Measurements from ENCODE around the gene GUCY2D.
"Not testable (repeated sequence)": the region's sequence is repeated elsewhere in the genome, so short reads cannot be mapped to it uniquely, and the experiment has no call there.

Gene GUCY2D

DNA sequence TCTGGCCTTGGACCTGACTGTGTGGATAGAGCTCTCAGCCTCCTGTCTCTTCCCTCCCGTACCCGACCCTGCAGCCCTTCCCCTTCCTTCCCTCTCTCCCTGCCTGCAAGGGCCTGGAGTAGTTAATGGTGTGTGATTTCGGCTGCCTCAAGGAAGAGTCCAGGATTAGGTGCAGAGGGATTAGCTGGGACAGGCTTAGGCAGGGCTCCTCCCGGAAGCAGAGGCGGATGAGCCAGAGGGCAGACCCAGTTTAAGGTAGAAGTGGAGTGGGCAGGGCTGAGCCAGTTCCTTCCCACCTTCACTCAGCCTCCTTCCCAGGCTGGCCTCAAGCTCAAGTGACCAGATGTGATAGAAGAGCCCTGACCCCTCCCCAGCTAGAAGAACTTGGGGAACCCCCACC, 16.8 kb downstream of the GUCY2D start:
- DNase-seq = no peak

DNA sequence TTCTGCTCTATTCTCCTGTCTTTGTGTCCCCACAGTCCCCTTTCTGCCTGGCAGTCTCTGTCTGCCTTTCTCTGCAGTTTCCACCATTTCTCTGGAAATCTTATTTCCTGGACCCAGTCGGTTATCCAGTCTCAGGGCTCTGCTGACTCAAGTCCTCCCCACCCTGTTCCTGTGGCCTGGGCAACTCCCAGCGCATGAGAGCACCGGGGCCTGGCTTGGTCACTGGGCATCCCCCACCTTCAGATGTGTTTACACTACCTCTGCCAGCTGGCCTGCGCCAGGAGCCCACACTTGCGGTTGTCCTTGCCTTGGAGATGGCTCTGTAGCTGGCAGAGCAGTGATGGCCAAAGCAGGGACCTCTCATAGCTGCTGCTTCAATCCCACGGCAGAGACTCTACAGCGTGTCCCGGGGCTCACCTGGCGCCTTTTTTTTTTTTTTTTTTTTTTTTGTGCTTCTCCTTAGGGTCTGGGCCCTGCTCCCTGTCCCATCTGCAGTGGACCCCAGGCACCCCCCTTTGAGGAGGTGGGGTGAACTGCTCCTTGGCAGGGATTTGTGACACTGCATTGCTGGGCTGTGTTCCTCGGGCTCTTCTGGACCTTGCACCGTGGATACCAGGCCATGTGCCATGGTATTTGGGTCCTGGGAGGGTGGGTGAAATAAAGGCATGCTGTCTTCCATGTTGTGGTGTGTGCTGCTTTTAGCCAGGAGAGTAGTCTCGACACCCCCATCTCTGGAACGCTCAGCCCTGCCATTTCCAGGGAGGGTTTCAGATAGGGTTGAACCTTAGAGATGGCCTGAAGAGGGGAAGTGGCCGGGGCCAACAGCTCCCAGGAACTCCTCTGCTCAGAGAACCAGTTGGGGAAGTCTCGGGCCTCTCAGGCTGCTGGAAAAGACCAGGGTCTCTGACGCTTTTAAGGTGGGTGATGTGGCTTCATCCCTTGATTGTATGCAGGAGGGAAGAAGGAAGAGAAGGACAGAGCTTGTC, 17.5 kb downstream of the GUCY2D start:
- DNase-seq = no peak

DNA sequence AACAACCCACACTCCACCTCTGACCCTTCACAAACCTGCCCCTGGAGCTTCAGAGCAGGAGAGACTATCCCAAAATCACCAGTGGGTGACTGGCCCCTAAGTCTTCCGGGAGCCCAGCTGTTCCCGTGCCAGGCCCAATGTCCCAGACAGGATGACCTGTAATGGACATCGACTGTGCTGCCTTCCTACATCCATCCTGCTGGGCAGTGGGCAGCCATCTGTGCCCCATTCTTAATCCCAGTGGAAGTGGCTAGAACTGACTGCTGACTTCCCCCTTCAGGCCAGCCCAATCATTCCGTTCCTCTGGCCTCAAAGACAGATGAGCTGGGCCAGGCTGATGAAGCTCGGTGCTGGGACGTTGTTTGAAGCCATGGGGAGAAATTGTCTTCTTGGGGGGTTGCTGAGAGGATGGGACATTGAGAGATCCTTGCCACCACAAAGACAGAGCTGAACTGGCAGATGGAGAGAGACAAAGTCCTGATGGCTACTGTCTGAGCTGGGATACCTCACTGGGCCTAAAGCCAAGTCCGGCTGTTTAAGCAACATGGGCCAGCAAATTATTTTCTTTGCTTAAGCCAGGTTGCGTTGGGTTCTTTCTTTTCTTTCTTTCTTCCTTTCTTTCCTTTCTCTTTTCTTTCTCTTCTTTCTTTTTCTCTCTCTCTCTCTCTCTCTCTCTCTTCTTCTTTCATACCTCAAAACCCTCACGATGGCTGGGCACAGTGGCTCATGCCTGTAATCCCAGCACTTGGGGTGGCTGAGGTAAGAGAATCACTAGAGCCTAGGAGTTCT, 18.6 kb downstream of the GUCY2D start:
- DNase-seq = no peak

DNA sequence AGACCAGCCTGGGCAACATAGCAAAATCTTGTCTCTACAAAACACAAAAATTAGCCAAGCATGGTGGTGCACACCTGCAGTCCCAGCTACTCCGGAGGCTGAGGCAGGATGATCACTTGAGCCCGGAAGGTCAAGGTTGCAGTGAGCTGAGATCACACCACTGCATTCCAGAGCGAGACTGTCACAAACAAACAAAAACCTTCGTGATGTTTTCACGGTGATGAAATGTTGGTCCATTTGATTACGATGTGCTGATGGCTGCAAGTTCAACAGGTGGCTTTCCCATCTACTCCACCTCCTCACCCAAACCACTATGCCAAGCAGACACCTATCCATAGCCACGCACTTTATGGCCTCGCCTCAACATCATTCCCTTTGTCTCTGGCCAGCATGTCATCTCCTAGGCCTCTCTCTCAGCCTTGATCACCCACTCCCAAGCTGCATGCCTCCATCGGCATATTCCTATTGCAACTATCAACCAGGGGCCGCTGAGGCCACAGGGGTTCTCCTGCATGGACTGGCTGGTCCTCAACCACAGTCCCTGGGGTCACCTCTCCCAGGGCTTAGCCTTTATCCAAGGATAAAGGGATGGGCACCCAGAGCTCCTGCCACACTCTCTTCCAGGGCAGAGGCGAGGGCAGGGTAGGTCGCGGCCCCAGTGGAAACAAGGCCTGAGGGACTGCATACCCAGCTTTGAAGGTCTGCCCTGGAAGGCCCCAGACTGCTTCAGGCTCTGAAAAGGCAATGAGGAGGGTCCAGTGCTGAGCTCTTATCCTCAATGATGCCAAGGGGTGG, 19.3 kb downstream of the GUCY2D start:
- no peak for DNase-seq

DNA sequence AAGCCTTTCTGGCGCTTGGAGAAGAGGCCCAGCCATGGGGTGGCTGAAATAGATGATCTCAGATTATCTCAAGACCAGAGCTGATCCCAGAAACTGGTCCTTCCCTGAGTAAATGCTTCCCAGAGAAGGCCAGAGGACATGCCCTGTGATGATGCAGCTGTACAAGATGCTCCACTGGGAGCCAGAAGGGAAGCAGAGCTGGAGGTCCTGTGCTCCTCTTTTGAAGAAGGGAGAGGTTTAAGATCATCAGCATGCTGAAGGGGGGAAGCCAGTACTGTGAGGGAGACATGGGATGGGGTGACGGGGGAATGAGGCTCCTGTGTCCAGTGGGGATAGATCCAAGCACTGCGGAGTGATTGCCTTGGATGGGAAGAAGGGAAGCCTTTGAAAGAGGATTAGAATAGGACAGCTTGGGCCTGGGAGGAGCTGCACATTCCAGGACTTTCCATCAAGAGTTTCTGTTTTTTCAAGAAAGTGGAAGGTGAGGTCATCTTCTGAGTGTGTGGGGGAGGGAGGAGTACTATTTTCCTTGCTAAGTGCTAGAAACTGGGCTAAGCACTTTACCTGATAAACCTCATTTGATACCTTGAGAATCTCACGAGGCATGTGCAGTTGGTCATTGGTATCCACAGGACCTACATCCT, 20.1 kb downstream of the GUCY2D start:
- DNase-seq = no peak

DNA sequence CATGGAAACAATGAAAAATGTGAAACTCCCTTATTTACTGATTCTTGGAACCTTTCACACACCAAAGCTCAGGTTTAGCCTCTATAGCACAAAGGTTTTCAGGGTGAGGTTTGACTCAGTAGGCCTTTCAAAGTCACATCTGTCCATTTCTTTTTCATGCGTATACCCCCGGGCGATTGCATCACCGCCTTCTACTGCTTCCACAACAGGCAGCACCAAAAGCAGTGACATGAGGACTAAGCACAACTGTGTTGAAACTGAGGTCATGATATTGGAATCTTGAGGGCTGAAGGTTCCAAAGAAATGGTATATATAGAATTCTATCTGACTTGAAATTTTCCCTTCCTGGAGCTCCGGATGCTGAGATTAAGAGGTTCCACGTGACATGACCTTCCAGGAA, 21.7 kb downstream of the GUCY2D start:
- not testable (repeated sequence) for DNase-seq

DNA sequence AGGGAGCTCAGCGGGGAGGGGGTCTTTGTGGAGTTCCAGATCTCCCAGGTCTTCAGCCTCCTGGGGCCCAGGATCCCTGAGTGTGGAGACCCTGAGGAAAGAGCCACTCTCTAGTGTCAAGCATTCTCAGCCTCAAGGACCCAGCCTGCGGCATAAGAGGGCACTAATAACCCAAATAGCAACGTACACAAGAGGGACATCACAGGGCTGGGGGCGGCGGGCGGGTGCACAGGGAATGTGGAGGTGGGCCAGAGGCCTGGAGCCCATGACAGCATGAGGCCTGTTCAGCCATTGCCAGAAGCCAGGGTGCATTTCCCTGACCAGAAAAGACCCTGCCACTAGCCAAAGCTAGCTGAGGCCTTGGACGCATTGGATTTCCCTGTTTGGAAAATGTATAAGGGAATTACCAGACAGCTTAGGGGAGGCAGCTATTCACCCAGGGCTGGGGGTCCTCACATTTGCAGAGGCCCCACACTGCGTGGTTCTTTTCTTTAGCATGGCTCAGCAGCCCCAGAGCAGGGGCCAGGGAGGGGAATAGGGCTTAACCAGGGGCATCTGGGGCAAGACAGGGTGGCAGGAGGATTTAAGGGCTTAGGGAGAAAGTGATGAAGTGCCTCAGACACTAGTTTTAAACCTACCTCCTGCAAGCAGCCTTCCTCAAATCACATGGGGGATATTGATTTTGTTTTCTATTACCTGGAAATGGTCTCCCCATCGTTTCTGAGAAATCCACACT, 22.9 kb downstream of the GUCY2D start:
- no peak for DNase-seq

DNA sequence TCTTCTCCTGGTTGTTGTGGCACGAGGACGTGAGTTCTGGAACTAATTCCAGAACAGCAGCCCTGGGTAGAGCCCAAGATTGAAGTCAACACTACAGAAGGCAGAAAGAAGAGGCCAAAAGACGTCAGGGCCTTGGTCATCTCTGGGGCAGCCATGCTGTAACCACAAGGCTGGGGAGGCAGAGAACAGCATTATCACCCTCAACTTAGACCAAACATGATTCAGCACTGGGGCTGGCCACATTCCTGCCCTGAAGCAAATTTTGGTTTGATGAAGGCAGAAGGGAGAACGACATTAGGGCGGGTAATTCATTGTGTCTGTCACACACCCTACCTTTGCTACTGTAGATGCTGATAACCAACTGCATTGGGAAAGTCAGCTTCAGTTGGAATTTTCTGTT, 26.7 kb downstream of the GUCY2D start:
- no peak for DNase-seq

DNA sequence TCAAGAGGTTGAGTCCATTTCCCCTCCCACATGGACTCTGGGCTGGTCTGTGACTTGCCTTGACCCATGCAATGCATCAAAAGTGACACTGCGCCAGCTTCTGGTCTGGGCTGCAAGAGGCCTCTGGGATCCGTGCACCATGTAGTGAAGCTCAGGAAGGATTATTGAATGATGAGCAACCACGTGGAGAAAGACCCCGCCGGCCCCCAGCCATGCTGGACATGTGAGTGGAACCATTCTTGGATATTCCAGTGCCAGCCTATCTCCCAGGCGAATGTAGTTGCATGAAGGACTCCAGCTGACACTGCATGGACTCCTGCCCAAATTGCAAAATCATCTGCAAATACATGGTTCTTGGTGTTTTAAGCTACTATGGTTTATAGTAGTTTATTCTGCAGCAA, 28.8 kb downstream of the GUCY2D start:
- DNase-seq = no peak

DNA sequence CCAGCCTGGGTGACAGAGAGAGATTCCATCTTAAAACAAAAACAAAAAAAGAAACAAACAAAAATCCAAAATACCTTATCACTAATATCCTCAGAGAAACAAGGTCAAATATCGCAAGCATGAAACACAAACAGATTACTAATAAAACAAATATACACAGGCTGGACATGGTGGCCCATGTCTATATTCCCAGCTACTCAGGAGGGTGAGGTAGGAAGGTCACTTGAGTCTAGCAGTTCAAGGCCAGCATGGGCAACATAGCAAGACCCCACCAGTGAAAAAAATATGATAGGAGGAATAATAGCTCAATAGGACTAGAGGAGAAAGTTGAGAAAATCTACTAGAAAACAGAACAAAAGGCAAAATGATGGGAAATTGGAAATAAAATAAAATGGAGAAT, 29.5 kb downstream of the GUCY2D start:
- DNase-seq = no peak

DNA sequence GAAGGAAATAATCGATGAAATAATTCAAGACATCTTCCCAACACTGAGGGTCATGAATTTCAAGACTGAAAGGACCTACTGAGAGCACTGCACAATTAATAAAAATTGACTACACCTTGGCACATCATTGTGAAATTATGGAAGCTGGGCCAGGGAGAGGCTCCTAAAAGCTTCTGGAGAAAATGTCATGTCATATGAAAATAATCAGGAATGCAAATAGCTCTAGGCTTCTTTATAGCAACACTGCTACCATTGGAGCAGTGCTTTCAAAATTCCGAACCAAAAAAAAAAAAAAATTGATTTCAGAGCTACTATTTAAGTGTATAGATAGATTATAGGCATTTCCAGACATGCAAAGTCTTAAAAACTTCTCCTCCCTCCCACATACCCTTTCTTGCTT, 30.0 kb downstream of the GUCY2D start:
- no peak for DNase-seq

DNA sequence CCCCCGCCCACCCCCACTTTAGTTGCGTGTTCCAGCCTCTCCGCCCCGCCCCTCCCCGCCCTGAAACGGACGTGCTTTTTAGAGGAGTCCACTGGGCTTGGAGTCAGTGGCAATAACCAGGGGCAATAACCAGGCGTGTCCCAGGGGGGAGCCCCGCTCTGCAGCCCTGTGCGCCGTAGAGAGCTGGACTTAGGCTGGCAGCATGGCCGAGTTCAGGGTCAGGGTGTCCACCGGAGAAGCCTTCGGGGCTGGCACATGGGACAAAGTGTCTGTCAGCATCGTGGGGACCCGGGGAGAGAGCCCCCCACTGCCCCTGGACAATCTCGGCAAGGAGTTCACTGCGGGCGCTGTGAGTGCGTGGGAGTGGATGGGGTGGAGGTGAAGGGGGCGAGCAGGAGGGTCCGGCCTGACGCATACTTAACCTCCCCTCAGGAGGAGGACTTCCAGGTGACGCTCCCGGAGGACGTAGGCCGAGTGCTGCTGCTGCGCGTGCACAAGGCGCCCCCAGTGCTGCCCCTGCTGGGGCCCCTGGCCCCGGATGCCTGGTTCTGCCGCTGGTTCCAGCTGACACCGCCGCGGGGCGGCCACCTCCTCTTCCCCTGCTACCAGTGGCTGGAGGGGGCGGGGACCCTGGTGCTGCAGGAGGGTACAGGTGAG, 36.7 kb downstream of the GUCY2D start, which contains the start of gene ALOX15B:
TSS of gene ALOX15B (plus strand) at position 106 of the 657 bp plus-strand sequence. CDS start at position 203, 97 bp downstream.
- no peak for DNase-seq

DNA sequence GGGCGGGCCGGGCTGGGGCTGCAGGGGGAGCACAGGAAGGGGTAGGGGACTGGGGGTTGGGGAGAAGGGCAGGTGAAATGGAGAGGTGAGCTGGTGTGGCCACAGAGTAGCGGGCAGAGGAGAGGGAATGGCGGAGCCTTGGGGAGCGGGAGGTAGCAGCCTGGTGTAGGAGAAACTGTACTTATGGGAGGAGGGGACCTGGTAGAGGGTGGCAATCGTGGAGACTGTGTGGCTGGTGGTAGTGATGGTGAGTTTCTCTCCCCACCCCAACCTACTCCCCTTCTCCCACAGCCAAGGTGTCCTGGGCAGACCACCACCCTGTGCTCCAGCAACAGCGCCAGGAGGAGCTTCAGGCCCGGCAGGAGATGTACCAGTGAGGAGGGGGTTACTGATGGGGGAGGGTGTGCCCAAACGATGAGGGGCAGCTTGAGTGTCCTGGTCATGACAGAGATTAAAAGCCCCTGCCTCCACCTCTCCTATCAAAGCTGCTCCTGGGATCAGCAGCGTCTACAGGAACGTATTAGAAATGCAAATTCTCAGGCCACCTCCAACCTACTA, 37.3 kb downstream of the GUCY2D start:
- no peak for DNase-seq

DNA sequence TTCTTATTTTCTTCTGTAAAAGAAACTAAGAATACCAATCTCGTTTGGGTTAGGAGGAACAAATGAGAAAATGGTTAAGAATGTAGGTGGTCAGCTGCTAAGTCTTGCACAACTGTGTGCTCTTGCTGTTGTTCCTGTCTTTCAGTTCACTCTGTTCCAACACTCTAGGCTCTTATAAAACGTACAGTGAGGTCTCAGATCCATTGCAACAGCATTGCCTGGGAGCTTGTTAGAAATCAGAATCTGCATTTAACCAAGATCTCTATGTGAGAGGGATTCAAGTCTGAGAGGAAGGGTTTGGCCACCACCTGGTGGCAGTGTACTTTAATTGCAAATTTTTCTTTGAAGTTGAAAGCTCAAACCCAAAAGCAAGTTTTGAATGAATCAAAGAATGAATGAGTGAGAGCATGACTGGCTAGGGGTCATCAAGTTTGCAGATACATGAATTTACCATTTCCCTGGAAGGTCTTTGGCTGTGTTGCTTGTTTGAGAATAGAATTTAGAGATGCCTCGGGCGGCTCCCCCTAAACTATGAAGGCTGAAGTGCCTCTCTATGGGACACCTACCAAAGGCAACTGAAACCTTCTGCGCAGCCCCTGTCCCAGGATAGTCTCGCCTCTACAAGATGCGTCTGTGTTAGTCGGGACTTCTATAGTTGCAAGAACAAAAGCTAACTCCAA, 39.0 kb downstream of the GUCY2D start:
- peak; percentile 47 for DNase-seq

DNA sequence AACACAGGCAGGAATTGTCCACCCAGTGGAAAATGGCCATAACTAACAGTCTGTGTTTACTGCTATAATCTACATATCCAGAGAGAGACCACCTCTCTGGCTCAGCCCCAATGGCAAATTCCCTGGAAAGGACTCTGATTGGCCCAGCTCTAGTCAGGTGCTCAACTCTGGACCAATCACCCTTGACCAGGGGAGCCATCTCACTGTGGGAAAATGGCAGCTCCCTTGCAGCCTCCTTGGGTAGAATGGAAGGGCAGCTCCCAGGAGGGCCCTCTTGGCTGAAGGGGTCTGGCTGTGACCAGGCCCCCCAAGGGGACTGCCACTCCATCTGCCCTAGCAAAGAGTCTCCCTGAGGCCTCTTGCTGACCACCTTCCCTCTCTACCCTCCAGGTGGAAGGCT, 39.6 kb downstream of the GUCY2D start:
- DNase-seq = no peak

DNA sequence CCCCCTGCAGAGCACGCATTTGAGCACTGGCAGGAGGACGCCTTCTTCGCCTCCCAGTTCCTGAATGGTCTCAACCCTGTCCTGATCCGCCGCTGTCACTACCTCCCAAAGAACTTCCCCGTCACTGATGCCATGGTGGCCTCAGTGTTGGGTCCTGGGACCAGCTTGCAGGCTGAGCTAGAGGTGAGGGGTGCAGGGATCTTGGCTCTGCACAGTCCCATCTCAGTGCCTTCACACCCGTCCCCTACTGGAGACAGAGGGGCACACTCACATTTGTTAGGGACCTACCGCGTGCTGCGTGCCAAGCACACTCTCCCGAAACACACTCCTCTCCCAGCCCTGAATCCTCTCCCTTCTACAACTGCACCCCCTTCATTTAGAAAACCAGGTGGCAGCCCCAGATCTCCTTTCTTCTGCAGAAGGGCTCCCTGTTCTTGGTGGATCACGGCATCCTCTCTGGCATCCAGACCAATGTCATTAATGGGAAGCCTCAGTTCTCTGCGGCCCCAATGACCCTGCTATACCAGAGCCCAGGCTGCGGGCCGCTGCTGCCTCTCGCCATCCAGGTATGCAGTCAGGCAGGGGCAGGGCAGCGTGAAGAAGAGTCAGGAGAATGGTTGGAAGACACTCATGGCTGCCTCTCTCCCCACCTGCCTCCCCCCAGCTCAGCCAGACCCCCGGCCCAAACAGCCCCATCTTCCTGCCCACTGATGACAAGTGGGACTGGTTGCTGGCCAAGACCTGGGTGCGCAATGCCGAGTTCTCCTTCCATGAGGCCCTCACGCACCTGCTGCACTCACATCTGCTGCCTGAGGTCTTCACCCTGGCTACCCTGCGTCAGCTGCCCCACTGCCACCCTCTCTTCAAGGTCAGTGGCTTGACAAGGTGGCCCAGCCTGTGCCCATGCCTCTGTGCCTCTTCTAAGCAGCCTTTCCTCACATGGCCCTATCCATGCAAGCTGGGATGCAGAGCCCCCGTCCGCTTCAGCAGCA, 42.7 kb downstream of the GUCY2D start:
- DNase-seq = no peak

DNA sequence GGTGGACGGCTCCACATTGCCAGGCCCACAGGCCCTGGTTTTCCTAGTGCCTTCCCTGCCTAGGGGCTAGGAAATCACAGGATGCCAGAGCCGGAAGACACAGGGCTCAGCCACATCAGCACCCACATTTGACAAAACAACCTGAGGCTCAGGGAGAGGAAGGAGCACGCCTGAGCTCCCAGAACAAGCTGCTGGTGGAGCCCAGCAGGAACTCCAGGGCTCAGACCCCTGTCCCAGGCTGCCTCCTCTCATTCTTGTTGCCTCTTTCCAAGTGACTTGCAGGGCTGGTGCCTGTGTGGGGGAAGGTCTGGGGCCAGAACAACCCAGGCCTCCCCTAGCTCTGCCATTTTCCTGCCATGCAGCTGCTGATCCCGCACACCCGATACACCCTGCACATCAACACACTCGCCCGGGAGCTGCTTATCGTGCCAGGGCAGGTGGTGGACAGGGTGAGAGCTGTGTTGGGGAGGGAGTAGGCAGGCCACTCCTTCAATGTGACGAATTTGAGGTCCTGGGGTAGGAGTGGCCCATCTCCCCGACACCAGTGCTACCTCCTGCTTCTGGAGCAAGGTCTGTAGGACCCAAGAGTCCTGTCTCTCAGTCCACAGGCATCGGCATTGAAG, 44.0 kb downstream of the GUCY2D start:
- DNase-seq = no peak

Measured in stimulated activated CD4-positive, alpha-beta T cell treated with anti-CD3 and anti-CD28 coated beads, Interleukin-4, amount 100 ng/mL, for 24 hours (primary cell).